Brain microvascular endothelial cell (primary cell): Measurements from ENCODE around the gene HOXD9.

Experiments used
- DNase-seq: peaks from one replicate; pipeline ENCODE4 v3.0.0-alpha.2; 2020
- H3K27ac ChIP-seq: fragments of 250-450 bp; sonication (Bioruptor Pico); 2 replicates; pipeline ENCODE4 v1.5.1; 2020; ENCODE audit warnings: mild to moderate bottlenecking, moderate library complexity
- H3K27me3 ChIP-seq: fragments of 250-450 bp; sonication (Bioruptor Pico); replicated peaks from 2 replicates; pipeline ENCODE4 v1.5.1; 2020; ENCODE audit warnings: mild to moderate bottlenecking
- H3K36me3 ChIP-seq: fragments of 250-450 bp; sonication (Bioruptor Pico); replicated peaks from 2 replicates; pipeline ENCODE4 v1.5.1; 2020; ENCODE audit warnings: mild to moderate bottlenecking
- H3K4me3 ChIP-seq: 2 replicates; pipeline ENCODE4 v1.5.1; 2011; ENCODE audit warnings: low read depth, mild to moderate bottlenecking, control low read depth, low read length, moderate library complexity
- in situ Hi-C: cut with HindIII; loops from 2 replicates; pipeline ENCODE4 v1.10.0; 2017; ENCODE audit warnings: low sequenced_read_pairs, low pct_ligation_motif_present
- TF ChIP-seq, protein P1 (sequence below): IDR thresholded peaks from 2 replicates; pipeline ENCODE4 v1.5.1; 2011; ENCODE audit warnings: low read depth, mild to moderate bottlenecking, moderate library complexity, low read length, control low read depth, inconsistent platforms; ENCODE audit errors: missing control alignments

HOXD9 gene

DNA sequence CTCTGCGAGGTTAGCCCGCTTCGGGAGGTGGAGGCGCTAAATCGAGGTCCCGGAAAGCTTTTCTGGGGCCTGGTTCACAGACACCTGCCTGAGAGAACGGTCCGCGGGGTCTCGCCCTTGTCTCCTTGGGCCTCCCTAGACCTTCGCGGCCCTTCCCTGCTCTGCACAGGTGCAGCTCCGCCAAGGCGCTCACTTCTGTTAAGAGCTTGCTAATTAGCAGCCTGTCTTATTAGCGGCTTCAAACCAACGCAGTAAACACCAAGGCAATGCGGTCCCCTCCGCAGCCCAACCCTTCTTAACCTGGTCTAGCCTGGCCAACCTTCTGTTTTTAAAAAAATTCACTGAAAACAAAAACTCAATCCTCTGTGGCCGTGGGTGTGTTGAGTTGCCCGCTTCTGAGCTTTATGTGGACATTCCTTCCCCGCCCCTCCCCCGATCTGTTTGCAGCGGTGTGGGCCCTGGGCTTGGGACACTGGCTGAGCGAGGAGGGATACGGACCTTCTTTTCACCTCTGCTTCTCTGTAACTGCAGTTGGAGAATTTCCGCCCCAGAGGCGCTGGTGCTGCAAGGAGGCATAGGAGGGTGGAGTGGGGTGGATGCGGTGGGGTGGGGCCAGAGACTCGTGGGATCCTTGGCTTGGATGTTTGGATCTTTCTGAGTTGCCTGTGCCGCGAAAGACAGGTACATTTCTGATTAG is 25.4 kb downstream of the HOXD9 start:
- Histone ChIP-seq H3K27me3 (peaks cover 80% of the 10 kb centered on the region), H3K27ac (no peak overlapping the region), H3K4me3 (no peak overlapping the region), H3K36me3 (no peaks in the 10 kb centered on the region)
- TF ChIP-seq, protein P1, sequence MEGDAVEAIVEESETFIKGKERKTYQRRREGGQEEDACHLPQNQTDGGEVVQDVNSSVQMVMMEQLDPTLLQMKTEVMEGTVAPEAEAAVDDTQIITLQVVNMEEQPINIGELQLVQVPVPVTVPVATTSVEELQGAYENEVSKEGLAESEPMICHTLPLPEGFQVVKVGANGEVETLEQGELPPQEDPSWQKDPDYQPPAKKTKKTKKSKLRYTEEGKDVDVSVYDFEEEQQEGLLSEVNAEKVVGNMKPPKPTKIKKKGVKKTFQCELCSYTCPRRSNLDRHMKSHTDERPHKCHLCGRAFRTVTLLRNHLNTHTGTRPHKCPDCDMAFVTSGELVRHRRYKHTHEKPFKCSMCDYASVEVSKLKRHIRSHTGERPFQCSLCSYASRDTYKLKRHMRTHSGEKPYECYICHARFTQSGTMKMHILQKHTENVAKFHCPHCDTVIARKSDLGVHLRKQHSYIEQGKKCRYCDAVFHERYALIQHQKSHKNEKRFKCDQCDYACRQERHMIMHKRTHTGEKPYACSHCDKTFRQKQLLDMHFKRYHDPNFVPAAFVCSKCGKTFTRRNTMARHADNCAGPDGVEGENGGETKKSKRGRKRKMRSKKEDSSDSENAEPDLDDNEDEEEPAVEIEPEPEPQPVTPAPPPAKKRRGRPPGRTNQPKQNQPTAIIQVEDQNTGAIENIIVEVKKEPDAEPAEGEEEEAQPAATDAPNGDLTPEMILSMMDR: no peak
- DNase-seq: no peak
- in situ Hi-C loops: loop anchor here (25.0 kb wide), 1 partner anchor 489 kb away; no protein-coding TSS in a partner anchor

DNA sequence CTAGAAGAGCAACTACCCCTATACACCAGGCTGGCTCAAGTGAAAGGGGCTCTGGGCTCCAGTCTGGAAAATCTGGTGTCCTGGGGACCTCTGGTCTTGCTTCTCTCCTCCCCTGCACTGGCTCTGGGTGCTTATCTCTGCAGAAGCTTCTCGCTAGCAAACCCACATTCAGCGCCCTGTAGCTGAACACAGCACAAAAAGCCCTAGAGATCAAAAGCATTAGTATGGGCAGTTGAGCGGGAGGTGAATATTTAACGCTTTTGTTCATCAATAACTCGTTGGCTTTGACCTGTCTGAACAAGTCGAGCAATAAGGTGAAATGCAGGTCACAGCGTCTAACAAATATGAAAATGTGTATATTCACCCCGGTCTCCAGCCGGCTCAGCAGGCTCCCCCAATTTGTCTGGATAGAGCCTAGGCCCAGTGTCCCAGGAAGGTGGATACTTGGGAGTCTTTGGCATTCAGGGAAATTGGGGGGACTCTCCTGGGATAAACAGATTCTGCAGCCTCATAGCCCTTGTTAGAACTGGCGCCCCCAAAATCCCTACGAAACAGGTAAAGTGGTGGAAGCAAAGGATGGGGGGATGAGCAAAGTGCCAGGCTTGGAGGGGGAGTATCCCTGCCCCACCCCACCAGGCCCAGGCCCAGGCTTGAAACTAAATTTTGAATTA is 26.4 kb downstream of the HOXD9 start:
- no peak for DNase-seq
- no peaks in the 10 kb centered on the region for H3K36me3 ChIP-seq
- H3K4me3 ChIP-seq: no peak overlapping the region
- in situ Hi-C loops: loop anchor here (25.0 kb wide), 1 partner anchor 488 kb away; no protein-coding TSS in a partner anchor
- TF ChIP-seq, protein P1: no peak
- no peak overlapping the region for H3K27ac ChIP-seq
- peaks cover 89% of the 10 kb centered on the region for H3K27me3 ChIP-seq

GRCh38 chr2:176149481-176149938 is 27.0 kb downstream of the HOXD9 start:
- Histone ChIP-seq H3K27me3 (peaks cover 93% of the 10 kb centered on the region), H3K4me3 (no peak overlapping the region), H3K27ac (no peak overlapping the region), H3K36me3 (no peaks in the 10 kb centered on the region)
- TF ChIP-seq, protein P1: no peak
- in situ Hi-C loops: loop anchor here (25.0 kb wide), 1 partner anchor 488 kb away; no protein-coding TSS in a partner anchor
- no peak for DNase-seq

DNA sequence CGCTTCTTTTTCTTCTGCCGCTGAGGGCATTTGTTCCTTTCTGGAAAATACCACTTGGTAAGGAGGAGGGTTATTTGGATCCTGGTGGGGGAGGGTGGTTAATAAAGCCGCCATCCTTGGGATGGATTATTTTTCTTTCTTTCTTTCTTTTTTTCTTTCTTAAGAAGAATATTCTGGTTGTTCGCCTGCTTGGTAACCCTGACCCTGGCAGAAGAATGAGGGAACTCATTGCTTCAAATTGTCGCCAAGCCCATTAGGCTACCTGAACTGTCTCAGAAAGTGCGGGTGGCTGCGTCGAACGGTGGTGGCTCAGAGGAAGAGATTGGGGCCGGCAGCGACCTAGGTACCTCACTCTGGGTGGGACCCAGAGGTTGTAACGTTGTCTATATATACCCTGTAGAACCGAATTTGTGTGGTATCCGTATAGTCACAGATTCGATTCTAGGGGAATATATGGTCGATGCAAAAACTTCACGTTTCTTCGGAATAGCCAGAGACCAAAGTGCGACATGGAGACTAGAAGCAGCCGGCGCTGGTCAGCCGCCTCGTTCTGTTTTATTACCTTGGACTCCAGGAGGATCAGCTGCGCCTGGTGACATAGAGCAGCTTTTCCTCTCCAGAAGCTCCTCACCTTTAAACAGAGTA is 27.5 kb downstream of the HOXD9 start:
- no peak for DNase-seq
- Histone ChIP-seq H3K36me3 (no peaks in the 10 kb centered on the region), H3K4me3 (no peak overlapping the region), H3K27me3 (peaks cover 93% of the 10 kb centered on the region), H3K27ac (no peak overlapping the region)
- in situ Hi-C loops: loop anchor here (25.0 kb wide), 1 partner anchor 487 kb away; no protein-coding TSS in a partner anchor
- TF ChIP-seq, protein P1: no peak

GRCh38 chr2:176150584-176151441 is 28.3 kb downstream of the HOXD9 start:
- TF ChIP-seq, protein P1: no peak
- Histone ChIP-seq H3K4me3 (no peak overlapping the region), H3K27me3 (peaks cover 93% of the 10 kb centered on the region), H3K36me3 (no peaks in the 10 kb centered on the region), H3K27ac (no peak overlapping the region)
- no peak for DNase-seq
- in situ Hi-C loops: no loop called here
